Measurements from ENCODE around the gene AZU1.
"Not testable (repeated sequence)": the region's sequence is repeated elsewhere in the genome, so short reads cannot be mapped to it uniquely, and the experiment has no call there.

AZU1 gene

GRCh38 chr19:845707-846521, 18.3 kb downstream of the AZU1 start:
- no peak overlapping the region for H3K4me3 ChIP-seq (replicated peaks; ENCODE audit: low read depth, low read length)
- TF ChIP-seq CTCF (IDR thresholded peaks at IDR 0.05; ENCODE audit: low read depth, low read length, missing control alignments) = no peak

GRCh38 chr19:848386-848921, 20.8 kb downstream of the AZU1 start:
- no peak overlapping the region for H3K4me3 ChIP-seq (replicated peaks; ENCODE audit: low read depth, low read length)
- no peak for TF ChIP-seq CTCF (IDR thresholded peaks at IDR 0.05; ENCODE audit: low read depth, low read length, missing control alignments)
- DNase-seq (ENCODE audit: extremely low read depth, low read depth) = no peak

More at GRCh38 chr19:845707-846521, 18.3 kb downstream of the AZU1 start:
- no peak for DNase-seq (ENCODE audit: extremely low read depth, low read depth)

- not testable (repeated sequence) for DNase-seq (ENCODE audit: extremely low read depth, low read depth)
Measured at GRCh38 chr19:849195-849594, 21.6 kb downstream of the AZU1 start.

GRCh38 chr19:850221-850978, 22.8 kb downstream of the AZU1 start:
- no peak overlapping the region for H3K4me3 ChIP-seq (replicated peaks; ENCODE audit: low read depth, low read length)
- no peak for TF ChIP-seq CTCF (IDR thresholded peaks at IDR 0.05; ENCODE audit: low read depth, low read length, missing control alignments)
- DNase-seq (ENCODE audit: extremely low read depth, low read depth) = no peak

More at GRCh38 chr19:849195-849594, 21.6 kb downstream of the AZU1 start:
- not testable (repeated sequence) for H3K4me3 ChIP-seq (replicated peaks; ENCODE audit: low read depth, low read length)

GRCh38 chr19:850979-851335, 23.3 kb downstream of the AZU1 start:
- no peak for DNase-seq (ENCODE audit: extremely low read depth, low read depth)
- no peak for TF ChIP-seq CTCF (IDR thresholded peaks at IDR 0.05; ENCODE audit: low read depth, low read length, missing control alignments)
- no peak overlapping the region for H3K4me3 ChIP-seq (replicated peaks; ENCODE audit: low read depth, low read length)

GRCh38 chr19:852136-853013, 24.7 kb downstream of the AZU1 start, which contains the start of gene ELANE:
Gene ELANE (plus strand): TSS chr19:852303. CDS start chr19:852329, 26 bp downstream.
- no peak for DNase-seq (ENCODE audit: extremely low read depth, low read depth)
- H3K4me3 ChIP-seq (replicated peaks; ENCODE audit: low read depth, low read length) = no peak within 1 kb of the TSS
- no peak for TF ChIP-seq CTCF (IDR thresholded peaks at IDR 0.05; ENCODE audit: low read depth, low read length, missing control alignments)
